Measurements from ENCODE around the gene GRB7.
"Not testable (repeated sequence)": the region's sequence is repeated elsewhere in the genome, so short reads cannot be mapped to it uniquely, and the experiment has no call there.

The GRB7 gene

DNA sequence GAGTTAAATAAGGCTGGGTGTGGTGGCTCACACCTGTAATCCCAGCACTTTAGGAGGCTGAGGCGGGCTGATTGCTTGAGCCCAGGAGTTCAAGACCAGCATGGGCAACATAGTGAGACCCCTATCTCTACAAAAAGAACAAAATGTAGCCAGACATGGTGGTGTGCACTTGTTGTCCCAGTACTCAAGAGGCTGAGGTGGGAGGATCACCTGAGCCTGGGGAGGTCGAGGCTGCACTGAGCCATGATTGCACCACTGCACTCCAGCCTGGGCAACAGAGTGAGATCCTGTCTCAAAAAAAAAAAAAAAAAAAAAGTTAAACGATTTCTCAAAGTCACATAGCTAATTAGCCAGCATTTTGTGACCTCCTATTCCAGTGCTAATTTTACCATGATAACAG lies 26.4 kb downstream of the GRB7 start:
- not testable (repeated sequence) for H3K27me3 Mint-ChIP-seq; ATAC-seq (replicated peaks; ENCODE audit: extremely low read depth, poor library complexity, severe bottlenecking); DNase-seq (ENCODE audit: low spot score in 2 of 2); H3K4me3 Mint-ChIP-seq; H3K27ac Mint-ChIP-seq (ENCODE audit: low read depth); H3K9me3 Mint-ChIP-seq
- Mint-ChIP-seq H3K4me1 (peaks cover 63% of the 10 kb centered on the region), H3K36me3 (ENCODE audit: insufficient read depth) (peaks cover 81% of the 10 kb centered on the region)

GRCh38 chr17:39765175-39765574 lies 27.4 kb downstream of the GRB7 start:
- Mint-ChIP-seq H3K4me1 (peaks cover 67% of the 10 kb centered on the region), H3K27ac (ENCODE audit: low read depth) (peak overlapping the region; percentile 62), H3K4me3 (peak overlapping the region; percentile 93), H3K9me3 (no peaks in the 10 kb centered on the region), H3K36me3 (ENCODE audit: insufficient read depth) (peaks cover 88% of the 10 kb centered on the region), H3K27me3 (no peaks in the 10 kb centered on the region)
- DNase-seq (ENCODE audit: low spot score in 2 of 2): no peak
- ATAC-seq (replicated peaks; ENCODE audit: extremely low read depth, poor library complexity, severe bottlenecking): no peak

DNA sequence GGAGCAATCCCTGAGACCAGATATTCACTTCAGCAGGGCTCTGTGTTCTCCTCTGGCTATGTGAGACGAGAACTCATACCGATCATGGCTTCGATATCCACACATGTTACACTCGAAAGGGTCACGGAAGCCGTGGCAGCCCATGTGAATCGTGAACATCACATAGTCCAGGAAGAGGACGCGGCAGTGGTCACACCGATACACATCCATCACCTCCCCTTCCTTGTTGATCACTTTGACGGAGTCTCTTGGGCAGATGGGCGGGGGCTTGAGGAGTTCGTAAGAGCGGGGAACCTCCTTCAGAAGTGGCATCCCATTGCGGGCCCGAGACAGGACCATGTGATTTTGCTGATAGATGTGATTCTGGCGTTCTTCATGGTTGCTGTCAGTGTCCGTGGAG lies 28.0 kb downstream of the GRB7 start:
- Mint-ChIP-seq H3K4me3 (peak overlapping the region; percentile 93), H3K36me3 (ENCODE audit: insufficient read depth) (peaks cover 87% of the 10 kb centered on the region), H3K4me1 (peaks cover 72% of the 10 kb centered on the region), H3K27ac (ENCODE audit: low read depth) (peak overlapping the region; percentile 62), H3K27me3 (no peaks in the 10 kb centered on the region), H3K9me3 (no peaks in the 10 kb centered on the region)
- no peak for ATAC-seq (replicated peaks; ENCODE audit: extremely low read depth, poor library complexity, severe bottlenecking)
- DNase-seq (ENCODE audit: low spot score in 2 of 2): no peak

DNA sequence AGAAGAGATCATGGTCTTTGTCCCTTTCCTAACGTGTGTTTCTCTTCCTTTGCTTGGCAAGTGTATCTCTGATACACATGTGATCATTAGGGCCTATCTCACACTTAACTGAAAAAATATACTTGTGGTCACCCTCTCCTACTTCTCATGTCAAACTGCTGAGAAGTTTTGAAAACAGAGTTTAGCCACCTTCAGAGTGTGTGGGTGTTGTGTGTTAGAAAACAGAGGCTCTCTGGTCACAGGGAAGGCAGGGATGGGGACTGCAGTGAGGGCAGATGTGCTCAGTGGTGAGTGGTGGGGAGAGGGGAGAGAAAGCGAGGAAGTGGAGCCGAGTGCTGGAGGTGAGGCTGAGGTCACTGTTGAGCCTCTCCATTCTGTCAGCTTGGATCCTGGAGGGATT lies 29.4 kb downstream of the GRB7 start:
- ATAC-seq (replicated peaks; ENCODE audit: extremely low read depth, poor library complexity, severe bottlenecking): no peak
- peak overlapping the region; percentile 93 for H3K4me3 Mint-ChIP-seq

DNA sequence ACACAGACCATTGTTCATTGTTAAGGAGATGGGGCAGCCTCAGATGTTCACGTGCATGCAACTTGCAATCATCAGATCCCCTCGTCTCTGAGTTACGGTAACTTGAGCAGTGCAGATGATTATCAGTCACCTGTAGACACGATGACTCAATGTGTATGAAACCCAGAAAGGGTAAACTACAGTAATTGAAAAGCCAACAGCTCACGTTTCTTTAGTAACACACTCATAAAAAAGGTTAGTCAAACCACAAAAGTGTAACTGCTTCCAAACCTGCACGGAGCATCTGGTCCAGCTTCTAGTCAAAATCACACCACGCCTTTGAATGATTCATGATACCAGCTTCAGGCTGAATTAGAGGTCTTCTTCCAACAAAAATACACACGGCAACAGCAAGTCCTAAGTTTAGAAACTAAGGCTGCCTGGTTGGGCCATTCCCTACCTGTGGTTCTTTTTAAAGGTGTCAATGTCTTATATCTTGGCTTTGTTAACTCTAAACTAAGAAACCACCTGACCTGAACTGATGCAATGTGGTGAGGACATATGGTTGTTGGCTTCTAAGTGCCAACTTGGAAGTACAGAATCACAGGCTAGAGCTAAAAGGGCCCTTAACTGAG lies 32.3 kb downstream of the GRB7 start:
- DNase-seq (ENCODE audit: low spot score in 2 of 2) (peak in 1 of 2 donors; percentile 56), ATAC-seq (replicated peaks; ENCODE audit: extremely low read depth, poor library complexity, severe bottlenecking) (peak; percentile 72)
- H3K4me1 Mint-ChIP-seq: peaks cover 97% of the 10 kb centered on the region
- H3K27me3 Mint-ChIP-seq: no peaks in the 10 kb centered on the region
- peaks cover 76% of the 10 kb centered on the region for H3K36me3 Mint-ChIP-seq (ENCODE audit: insufficient read depth)
- H3K4me3 Mint-ChIP-seq: peak overlapping the region; percentile 93
- no peaks in the 10 kb centered on the region for H3K9me3 Mint-ChIP-seq
- H3K27ac Mint-ChIP-seq (ENCODE audit: low read depth): peak overlapping the region; percentile 87

More for the DNA sequence above, 29.4 kb downstream of the GRB7 start:
- DNase-seq (ENCODE audit: low spot score in 2 of 2): no peak
- peak overlapping the region; percentile 87 for H3K27ac Mint-ChIP-seq (ENCODE audit: low read depth)
- peaks cover 83% of the 10 kb centered on the region for H3K36me3 Mint-ChIP-seq (ENCODE audit: insufficient read depth)
- no peaks in the 10 kb centered on the region for H3K27me3 Mint-ChIP-seq
- no peaks in the 10 kb centered on the region for H3K9me3 Mint-ChIP-seq
- peaks cover 81% of the 10 kb centered on the region for H3K4me1 Mint-ChIP-seq

GRCh38 chr17:39772415-39772814 lies 34.7 kb downstream of the GRB7 start:
- Mint-ChIP-seq H3K36me3 (ENCODE audit: insufficient read depth) (peaks cover 64% of the 10 kb centered on the region), H3K4me1 (peaks cover 85% of the 10 kb centered on the region), H3K4me3 (peak overlapping the region; percentile 93), H3K27ac (ENCODE audit: low read depth) (peak overlapping the region; percentile 87), H3K27me3 (no peaks in the 10 kb centered on the region), H3K9me3 (no peaks in the 10 kb centered on the region)
- no peak for ATAC-seq (replicated peaks; ENCODE audit: extremely low read depth, poor library complexity, severe bottlenecking)
- DNase-seq (ENCODE audit: low spot score in 2 of 2): no peak

GRCh38 chr17:39772987-39773934 lies 35.5 kb downstream of the GRB7 start:
- Mint-ChIP-seq H3K27ac (ENCODE audit: low read depth) (peak overlapping the region; percentile 87), H3K36me3 (ENCODE audit: insufficient read depth) (peaks cover 57% of the 10 kb centered on the region), H3K27me3 (no peaks in the 10 kb centered on the region), H3K9me3 (no peaks in the 10 kb centered on the region), H3K4me1 (peaks cover 84% of the 10 kb centered on the region), H3K4me3 (peak overlapping the region; percentile 93)
- ATAC-seq (replicated peaks; ENCODE audit: extremely low read depth, poor library complexity, severe bottlenecking) (peak; percentile 41), DNase-seq (ENCODE audit: low spot score in 2 of 2) (no peak)

GRCh38 chr17:39774047-39774446 lies 36.3 kb downstream of the GRB7 start:
- no peak for DNase-seq (ENCODE audit: low spot score in 2 of 2)
- peaks cover 80% of the 10 kb centered on the region for H3K4me1 Mint-ChIP-seq
- no peak for ATAC-seq (replicated peaks; ENCODE audit: extremely low read depth, poor library complexity, severe bottlenecking)

DNA sequence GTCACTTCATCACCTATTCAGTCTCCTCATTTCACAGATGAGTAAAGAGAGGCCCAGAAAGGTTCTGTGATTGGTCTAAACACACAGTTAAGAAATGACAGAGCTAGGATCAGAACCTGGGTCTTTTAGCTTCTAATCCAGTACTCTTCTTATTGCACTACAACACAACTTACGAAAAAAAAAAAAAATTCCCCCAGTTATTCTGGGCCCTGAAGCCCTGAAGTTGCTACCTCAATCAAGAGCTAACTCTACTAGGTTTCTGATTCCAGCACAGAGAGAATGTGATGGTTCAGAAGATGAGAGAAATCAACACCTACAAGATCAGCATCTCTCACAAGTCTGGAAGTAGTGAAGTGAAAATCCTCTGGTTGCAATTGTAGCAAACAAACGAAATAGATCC lies 37.3 kb downstream of the GRB7 start:
- H3K4me3 Mint-ChIP-seq: peak overlapping the region; percentile 93
- H3K27me3 Mint-ChIP-seq: no peaks in the 10 kb centered on the region
- H3K4me1 Mint-ChIP-seq: peaks cover 75% of the 10 kb centered on the region
- ATAC-seq (replicated peaks; ENCODE audit: extremely low read depth, poor library complexity, severe bottlenecking) (no peak), DNase-seq (ENCODE audit: low spot score in 2 of 2) (no peak)
- H3K36me3 Mint-ChIP-seq (ENCODE audit: insufficient read depth): peaks cover 41% of the 10 kb centered on the region
- H3K27ac Mint-ChIP-seq (ENCODE audit: low read depth): peak overlapping the region; percentile 87
- no peaks in the 10 kb centered on the region for H3K9me3 Mint-ChIP-seq

More at GRCh38 chr17:39774047-39774446, 36.3 kb downstream of the GRB7 start:
- H3K27ac Mint-ChIP-seq (ENCODE audit: low read depth): peak overlapping the region; percentile 87
- H3K36me3 Mint-ChIP-seq (ENCODE audit: insufficient read depth): peaks cover 50% of the 10 kb centered on the region
- no peaks in the 10 kb centered on the region for H3K9me3 Mint-ChIP-seq
- no peaks in the 10 kb centered on the region for H3K27me3 Mint-ChIP-seq
- peak overlapping the region; percentile 93 for H3K4me3 Mint-ChIP-seq

- peaks cover 72% of the 10 kb centered on the region for H3K4me1 Mint-ChIP-seq
- no peak for DNase-seq (ENCODE audit: low spot score in 2 of 2)
- no peak for ATAC-seq (replicated peaks; ENCODE audit: extremely low read depth, poor library complexity, severe bottlenecking)
- peak overlapping the region; percentile 93 for H3K4me3 Mint-ChIP-seq
- H3K27ac Mint-ChIP-seq (ENCODE audit: low read depth): peak overlapping the region; percentile 87
- H3K27me3 Mint-ChIP-seq: no peaks in the 10 kb centered on the region
- no peaks in the 10 kb centered on the region for H3K9me3 Mint-ChIP-seq
- H3K36me3 Mint-ChIP-seq (ENCODE audit: insufficient read depth): peaks cover 41% of the 10 kb centered on the region
These were observed 38.5 kb downstream of the GRB7 start for GRCh38 chr17:39776252-39776651.

DNA sequence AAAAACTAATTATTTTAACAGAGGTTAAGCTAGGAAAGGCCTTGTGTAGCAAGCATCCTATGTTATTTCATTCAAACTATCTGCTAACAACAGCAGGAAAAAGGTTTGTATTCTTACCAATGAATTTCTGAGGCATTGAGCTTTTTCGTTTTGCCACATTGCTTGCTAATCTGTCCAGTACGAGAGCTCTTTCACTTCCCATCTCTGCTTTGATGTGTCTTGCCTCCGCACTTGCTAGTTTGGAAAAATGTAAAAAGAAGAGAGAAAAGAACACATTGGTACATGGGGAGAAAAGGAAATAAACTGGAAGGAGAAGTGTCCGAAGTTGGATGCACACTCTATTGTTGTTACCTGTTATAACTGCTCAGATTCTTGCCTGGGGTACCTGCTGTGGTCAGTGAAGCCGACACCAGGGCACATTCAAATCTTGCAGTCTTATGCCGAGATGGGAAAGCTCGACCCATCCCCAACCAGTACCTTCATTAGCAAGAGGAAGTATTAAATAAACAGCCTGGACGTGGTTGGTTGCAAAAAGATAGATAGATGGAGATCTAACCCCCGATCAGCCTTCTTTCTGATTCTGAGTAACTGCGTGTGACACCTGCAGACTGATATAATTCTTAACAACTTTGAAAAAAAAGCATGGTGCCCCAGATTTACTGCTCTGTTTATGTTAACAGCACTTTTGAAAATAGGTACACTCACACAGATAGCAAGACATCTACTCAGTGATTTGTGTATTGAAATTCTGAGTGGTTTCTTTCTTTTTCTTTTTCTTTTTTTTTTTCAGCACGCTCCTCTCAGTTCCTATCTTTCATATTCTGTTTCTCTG lies 40.0 kb downstream of the GRB7 start:
- peak overlapping the region; percentile 87 for H3K27ac Mint-ChIP-seq (ENCODE audit: low read depth)
- ATAC-seq (replicated peaks; ENCODE audit: extremely low read depth, poor library complexity, severe bottlenecking): peak; percentile 48

More for the DNA sequence above, 40.0 kb downstream of the GRB7 start:
- Mint-ChIP-seq H3K27me3 (no peaks in the 10 kb centered on the region), H3K4me1 (peaks cover 72% of the 10 kb centered on the region), H3K4me3 (peak overlapping the region; percentile 93), H3K36me3 (ENCODE audit: insufficient read depth) (peaks cover 35% of the 10 kb centered on the region), H3K9me3 (no peaks in the 10 kb centered on the region)
- no peak for DNase-seq (ENCODE audit: low spot score in 2 of 2)

All from central memory CD8-positive, alpha-beta T cell (primary cell).